DND-41 (cell line): ENCODE measurements around the gene GPC1.

Source experiments
- ATAC-seq: fragments of 200-7000 bp; cut with Tn5 transposase; 3 replicates; pipeline ENCODE4 v1.9.1; 2021; ENCODE audit warnings: low read depth; ENCODE audit not compliant: insufficient read depth
- DNase-seq: peaks from one replicate; pipeline ENCODE4 v3.0.0-alpha.2; 2020
- H2AFZ ChIP-seq: 2 replicates; pipeline ENCODE4 v1.6.0; 2012; ENCODE audit warnings: low read depth, low read length
- H3K27ac ChIP-seq: 2 replicates; pipeline ENCODE4 v1.5.1; 2012; ENCODE audit warnings: low read length, inconsistent platforms
- H3K27me3 ChIP-seq: fragments of 200-600 bp; sonication (generic); 2 replicates; pipeline ENCODE4 v1.6.0; 2012; ENCODE audit warnings: low read length, mild to moderate bottlenecking, inconsistent platforms; ENCODE audit not compliant: insufficient read depth, poor library complexity
- H3K36me3 ChIP-seq: 2 replicates; pipeline ENCODE4 v1.5.1; 2012; ENCODE audit warnings: low read length, inconsistent platforms; ENCODE audit not compliant: insufficient read depth
- H3K4me1 ChIP-seq: 2 replicates; pipeline ENCODE4 v1.5.1; 2012; ENCODE audit warnings: mild to moderate bottlenecking, low read length; ENCODE audit not compliant: insufficient read depth
- H3K4me2 ChIP-seq: 2 replicates; pipeline ENCODE4 v1.6.0; 2012; ENCODE audit warnings: mild to moderate bottlenecking, moderate library complexity, low read length, inconsistent platforms; ENCODE audit not compliant: insufficient read depth
- H3K4me3 ChIP-seq, 2 experiments: fragments of 200-600 bp in 1 of 2; shearing (Covaris generic) in 1 of 2; 2 replicates each; pipeline ENCODE4 v1.5.1; 2012 to 2016; ENCODE audit warnings: inconsistent platforms in 2 of 2, low read length in 2 of 2, mild to moderate bottlenecking in 2 of 2, low read depth in 1 of 2, moderate library complexity in 1 of 2
- H3K79me2 ChIP-seq: 2 replicates; pipeline ENCODE4 v1.6.0; 2012; ENCODE audit warnings: low read length, inconsistent platforms; ENCODE audit not compliant: insufficient read depth
- H3K9ac ChIP-seq: 2 replicates; pipeline ENCODE4 v1.6.0; 2012; ENCODE audit warnings: low read depth, mild to moderate bottlenecking, inconsistent platforms, low read length, moderate library complexity
- H3K9me3 ChIP-seq: 2 replicates; pipeline ENCODE4 v1.5.1; 2012; ENCODE audit warnings: low read length, moderate library complexity, mild to moderate bottlenecking, inconsistent platforms; ENCODE audit not compliant: insufficient read depth, severe bottlenecking
- H4K20me1 ChIP-seq: 2 replicates; pipeline ENCODE4 v1.6.0; 2012; ENCODE audit warnings: low read length; ENCODE audit not compliant: insufficient read depth
- CTCF ChIP-seq: IDR thresholded peaks from 2 replicates; pipeline ENCODE4 v1.5.1; 2012; ENCODE audit warnings: borderline replicate concordance, low read length, moderate library complexity, mild to moderate bottlenecking; ENCODE audit not compliant: poor library complexity, severe bottlenecking; ENCODE audit errors: extremely low read depth
- EZH2 ChIP-seq: IDR thresholded peaks from 3 replicates; pipeline ENCODE4 v1.6.1; 2012; ENCODE audit warnings: borderline replicate concordance, low read depth, mild to moderate bottlenecking, moderate library complexity, low read length, inconsistent platforms; ENCODE audit not compliant: severe bottlenecking

Gene GPC1

GRCh38 chr2:240517342-240517741 is 81.9 kb downstream of the GPC1 start:
- Histone ChIP-seq H3K9me3 (no peaks in the 10 kb centered on the region), H3K9ac (no peak overlapping the region), H3K4me1 (no peaks in the 10 kb centered on the region), H3K79me2 (no peaks in the 10 kb centered on the region), H3K4me2 (no peak overlapping the region), H4K20me1 (no peaks in the 10 kb centered on the region), H3K27me3 (no peaks in the 10 kb centered on the region), H3K27ac (no peak overlapping the region), H3K4me3 (no peak overlapping the region), H3K36me3 (peaks cover 41% of the 10 kb centered on the region), H2AFZ (no peak overlapping the region)
- ATAC-seq (no peak), DNase-seq (no peak)
- TF ChIP-seq EZH2 (no peak), CTCF (no peak)
